Fibroblast of lung (primary cell): ENCODE data around the gene SYNE1.

Experiments
- CTCF ChIP-seq, 2 donors: IDR thresholded peaks in 1 of 2; conservative IDR thresholded peaks in 1 of 2; 1 replicate in 1 of 2; 2 replicates in 1 of 2; pipeline ENCODE4 v1.5.1; 2011 to 2012; ENCODE audit warnings: low read length in 2 of 2, control low read depth in 1 of 2, inconsistent platforms in 1 of 2, low read depth in 1 of 2, mild to moderate bottlenecking in 1 of 2
- EZH2 ChIP-seq: IDR thresholded peaks from 2 replicates; pipeline ENCODE4 v1.5.1; 2012; ENCODE audit warnings: low read length, control low read depth, mild to moderate bottlenecking; ENCODE audit errors: missing control alignments

GRCh38 chr6:152112491-152113261 is 524.5 kb downstream of the SYNE1 start:
- TF ChIP-seq CTCF (conservative IDR thresholded peaks at IDR 0.05 in 1 of 2, IDR thresholded peaks at IDR 0.05 in 1 of 2; ENCODE audit: low read depth in 1 of 2, low read length in 2 of 2) (no peak), EZH2 (no peak)
